GM12878 (cell line): ENCODE measurements around the gene NECTIN1. TPM values are rescaled to one million over a fixed set of nuclear protein-coding genes. Genes with fewer than 3 reads are reported as not detected.

Experiments used
- BCLAF1 ChIP-seq: fragments of 450-650 bp; IDR thresholded peaks from 2 replicates; pipeline ENCODE4 v1.6.1; 2017; ENCODE audit warnings: antibody characterized with exemption, mild to moderate bottlenecking, moderate library complexity
- CBX3 ChIP-seq: fragments of 200-600 bp; sonication (generic); IDR thresholded peaks from 2 replicates; pipeline ENCODE4 v1.6.1; 2016; ENCODE audit warnings: low read depth, borderline replicate concordance
- EGR1 ChIP-seq, 2 experiments: IDR thresholded peaks; 1 replicate in 1 of 2; 2 replicates in 1 of 2; pipeline ENCODE4 v1.6.1; 2011 to 2012; ENCODE audit warnings: low read depth in 2 of 2, low read length in 2 of 2, borderline replicate concordance in 1 of 2, mild to moderate bottlenecking in 1 of 2, moderate library complexity in 1 of 2
- IKZF2 ChIP-seq, 2 experiments: fragments of 450-650 bp; IDR thresholded peaks; 2 replicates each; pipeline ENCODE4 v1.6.1; 2017; ENCODE audit warnings: mild to moderate bottlenecking in 2 of 2, moderate library complexity in 2 of 2
- KAT2A ChIP-seq: conservative IDR thresholded peaks from 2 replicates; pipeline ENCODE4 v1.6.1; 2011; ENCODE audit warnings: low read depth, low read length; ENCODE audit not compliant: control insufficient read depth
- MTA3 ChIP-seq: IDR thresholded peaks from 2 replicates; pipeline ENCODE4 v1.6.1; 2012; ENCODE audit warnings: low read length, inconsistent platforms, borderline replicate concordance
- MXI1 ChIP-seq: fragments of 150-350 bp; IDR thresholded peaks from 2 replicates; pipeline ENCODE4 v1.6.1; 2011; ENCODE audit warnings: low read depth, mild to moderate bottlenecking, inconsistent platforms, low read length, improper control_type of control experiment
- PAX8 ChIP-seq: fragments of 450-650 bp; IDR thresholded peaks from 2 replicates; pipeline ENCODE4 v1.6.1; 2017; ENCODE audit warnings: mild to moderate bottlenecking, moderate library complexity
- RAD21 ChIP-seq: IDR thresholded peaks from 2 replicates; pipeline ENCODE4 v1.6.1; 2011; ENCODE audit warnings: mild to moderate bottlenecking, low read depth, low read length, moderate library complexity; ENCODE audit not compliant: insufficient read depth
- RBBP5 ChIP-seq: fragments of 200-600 bp; sonication (generic); conservative IDR thresholded peaks from 2 replicates; pipeline ENCODE4 v1.6.1; 2016
- RFX5 ChIP-seq: IDR thresholded peaks from 2 replicates; pipeline ENCODE4 v1.6.1; 2011; ENCODE audit warnings: low read depth, low read length, improper control_type of control experiment
- RUNX3 ChIP-seq: IDR thresholded peaks from 2 replicates; pipeline ENCODE4 v1.6.1; 2012; ENCODE audit warnings: low read length, inconsistent platforms
- SMC3 ChIP-seq: IDR thresholded peaks from 2 replicates; pipeline ENCODE4 v1.6.1; 2011; ENCODE audit warnings: low read length, improper control_type of control experiment, borderline replicate concordance
- SPI1 ChIP-seq: IDR thresholded peaks from 2 replicates; pipeline ENCODE4 v1.6.1; 2011; ENCODE audit warnings: low read depth, mild to moderate bottlenecking, low read length, moderate library complexity, borderline replicate concordance; ENCODE audit not compliant: insufficient read depth
- STAT3 ChIP-seq: IDR thresholded peaks from 2 replicates; pipeline ENCODE4 v1.6.1; 2011; ENCODE audit warnings: low read depth, low read length, improper control_type of control experiment
- TCF7 ChIP-seq: IDR thresholded peaks from 2 replicates; pipeline ENCODE4 v1.6.1; 2014; ENCODE audit warnings: antibody characterized with exemption, borderline replicate concordance
- polyA plus RNA-seq, 11 experiments: library from polyadenylated mRNA; depleted of rRNA in 4 of 11; unstranded in 6 of 11; stranded (reverse) in 5 of 11; fragments of >200 nt; fragmentation: Nextera tagmentation in 4 of 11; fragmentation: Illumina TruSeq in 1 of 11; extraction: Ambion mirVana in 4 of 11; extraction: Trizol in 1 of 11; gene quantifications; 1 replicate in 1 of 11; 2 replicates in 10 of 11; pipeline versions ENCODE4 v1.2.1 to v1.2.3, GENCODE V29; 2011 to 2016; ENCODE audit warnings: inconsistent platforms in 2 of 11, missing spikeins in 2 of 11, low read depth in 1 of 11
- total RNA-seq, 4 experiments: library from RNA; depleted of rRNA in 3 of 4; stranded (reverse); fragments of >200 nt in 3 of 4; fragmentation: Illumina TruSeq in 1 of 4; extraction: Trizol in 1 of 4; gene quantifications; 2 replicates each; pipeline versions ENCODE4 v1.2.1 to v1.2.3, GENCODE V29; 2013 to 2021
- TF ChIP-seq, protein P1 (sequence below): fragments of 450-650 bp; IDR thresholded peaks from 2 replicates; pipeline ENCODE4 v1.6.1; 2017; ENCODE audit warnings: borderline replicate concordance
- TF ChIP-seq, protein P2 (sequence below): fragments of 450-650 bp; IDR thresholded peaks from 2 replicates; pipeline ENCODE4 v1.6.1; 2017; ENCODE audit warnings: mild to moderate bottlenecking
- TF ChIP-seq, protein P3 (sequence below): IDR thresholded peaks from 2 replicates; pipeline ENCODE4 v1.6.1; 2012; ENCODE audit warnings: low read depth, low read length, improper control_type of control experiment
- TF ChIP-seq, protein P4 (sequence below): fragments of 450-650 bp; IDR thresholded peaks from 2 replicates; pipeline ENCODE4 v1.6.1; 2016; ENCODE audit warnings: mild to moderate bottlenecking
- TF ChIP-seq, protein P5 (sequence below): IDR thresholded peaks from 2 replicates; pipeline ENCODE4 v1.6.1; 2011; ENCODE audit warnings: borderline replicate concordance, low read depth, mild to moderate bottlenecking, moderate library complexity, mixed read lengths, low read length; ENCODE audit not compliant: insufficient read depth; ENCODE audit errors: extremely low read length

NECTIN1 gene
- total and polyA plus RNA-seq, 10 of the 15 experiments (the other 5 are each of a cell fraction or from before 2014, with no cell fraction given), result 0.97 to 9.2 (median 2.3) TPM

- TF ChIP-seq CBX3, result no peak
- TF ChIP-seq BCLAF1, result no peak
- peak; percentile 71; the same call in 1 of the 2 replicates for TF ChIP-seq MTA3
- no peak for TF ChIP-seq TCF7
- no peak for TF ChIP-seq STAT3
- TF ChIP-seq RBBP5, result no peak
- TF ChIP-seq RAD21, result peak; percentile 85
- peak; percentile 98 for TF ChIP-seq MXI1
- TF ChIP-seq, protein P1, sequence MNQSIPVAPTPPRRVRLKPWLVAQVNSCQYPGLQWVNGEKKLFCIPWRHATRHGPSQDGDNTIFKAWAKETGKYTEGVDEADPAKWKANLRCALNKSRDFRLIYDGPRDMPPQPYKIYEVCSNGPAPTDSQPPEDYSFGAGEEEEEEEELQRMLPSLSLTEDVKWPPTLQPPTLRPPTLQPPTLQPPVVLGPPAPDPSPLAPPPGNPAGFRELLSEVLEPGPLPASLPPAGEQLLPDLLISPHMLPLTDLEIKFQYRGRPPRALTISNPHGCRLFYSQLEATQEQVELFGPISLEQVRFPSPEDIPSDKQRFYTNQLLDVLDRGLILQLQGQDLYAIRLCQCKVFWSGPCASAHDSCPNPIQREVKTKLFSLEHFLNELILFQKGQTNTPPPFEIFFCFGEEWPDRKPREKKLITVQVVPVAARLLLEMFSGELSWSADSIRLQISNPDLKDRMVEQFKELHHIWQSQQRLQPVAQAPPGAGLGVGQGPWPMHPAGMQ, result no peak
- TF ChIP-seq, protein P2, sequence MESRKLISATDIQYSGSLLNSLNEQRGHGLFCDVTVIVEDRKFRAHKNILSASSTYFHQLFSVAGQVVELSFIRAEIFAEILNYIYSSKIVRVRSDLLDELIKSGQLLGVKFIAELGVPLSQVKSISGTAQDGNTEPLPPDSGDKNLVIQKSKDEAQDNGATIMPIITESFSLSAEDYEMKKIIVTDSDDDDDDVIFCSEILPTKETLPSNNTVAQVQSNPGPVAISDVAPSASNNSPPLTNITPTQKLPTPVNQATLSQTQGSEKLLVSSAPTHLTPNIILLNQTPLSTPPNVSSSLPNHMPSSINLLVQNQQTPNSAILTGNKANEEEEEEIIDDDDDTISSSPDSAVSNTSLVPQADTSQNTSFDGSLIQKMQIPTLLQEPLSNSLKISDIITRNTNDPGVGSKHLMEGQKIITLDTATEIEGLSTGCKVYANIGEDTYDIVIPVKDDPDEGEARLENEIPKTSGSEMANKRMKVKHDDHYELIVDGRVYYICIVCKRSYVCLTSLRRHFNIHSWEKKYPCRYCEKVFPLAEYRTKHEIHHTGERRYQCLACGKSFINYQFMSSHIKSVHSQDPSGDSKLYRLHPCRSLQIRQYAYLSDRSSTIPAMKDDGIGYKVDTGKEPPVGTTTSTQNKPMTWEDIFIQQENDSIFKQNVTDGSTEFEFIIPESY, result no peak
- TF ChIP-seq SPI1, result peak; percentile 95
- TF ChIP-seq, protein P3, sequence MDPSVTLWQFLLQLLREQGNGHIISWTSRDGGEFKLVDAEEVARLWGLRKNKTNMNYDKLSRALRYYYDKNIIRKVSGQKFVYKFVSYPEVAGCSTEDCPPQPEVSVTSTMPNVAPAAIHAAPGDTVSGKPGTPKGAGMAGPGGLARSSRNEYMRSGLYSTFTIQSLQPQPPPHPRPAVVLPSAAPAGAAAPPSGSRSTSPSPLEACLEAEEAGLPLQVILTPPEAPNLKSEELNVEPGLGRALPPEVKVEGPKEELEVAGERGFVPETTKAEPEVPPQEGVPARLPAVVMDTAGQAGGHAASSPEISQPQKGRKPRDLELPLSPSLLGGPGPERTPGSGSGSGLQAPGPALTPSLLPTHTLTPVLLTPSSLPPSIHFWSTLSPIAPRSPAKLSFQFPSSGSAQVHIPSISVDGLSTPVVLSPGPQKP, result peak; percentile 33; the same call in 1 of the 2 replicates
- peak; percentile 91 for TF ChIP-seq RUNX3
- TF ChIP-seq, protein P4, sequence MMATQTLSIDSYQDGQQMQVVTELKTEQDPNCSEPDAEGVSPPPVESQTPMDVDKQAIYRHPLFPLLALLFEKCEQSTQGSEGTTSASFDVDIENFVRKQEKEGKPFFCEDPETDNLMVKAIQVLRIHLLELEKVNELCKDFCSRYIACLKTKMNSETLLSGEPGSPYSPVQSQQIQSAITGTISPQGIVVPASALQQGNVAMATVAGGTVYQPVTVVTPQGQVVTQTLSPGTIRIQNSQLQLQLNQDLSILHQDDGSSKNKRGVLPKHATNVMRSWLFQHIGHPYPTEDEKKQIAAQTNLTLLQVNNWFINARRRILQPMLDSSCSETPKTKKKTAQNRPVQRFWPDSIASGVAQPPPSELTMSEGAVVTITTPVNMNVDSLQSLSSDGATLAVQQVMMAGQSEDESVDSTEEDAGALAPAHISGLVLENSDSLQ, result peak; percentile 39; the same call in 1 of the 2 replicates
- TF ChIP-seq KAT2A, result no peak
- no peak for TF ChIP-seq PAX8
- 0 out of 3 replicates have a peak, but pooled peaks of 1 of the 2 experiments have one; percentile 15 for TF ChIP-seq EGR1 (IDR thresholded peaks at IDR 0.05; ENCODE audit: borderline replicate concordance in 1 of 2, low read depth in 2 of 2, low read length in 2 of 2)
- peak; percentile 95 to 96 for TF ChIP-seq IKZF2 (IDR thresholded peaks at IDR 0.05)
- peak; percentile 86 for TF ChIP-seq SMC3
- TF ChIP-seq, protein P5, sequence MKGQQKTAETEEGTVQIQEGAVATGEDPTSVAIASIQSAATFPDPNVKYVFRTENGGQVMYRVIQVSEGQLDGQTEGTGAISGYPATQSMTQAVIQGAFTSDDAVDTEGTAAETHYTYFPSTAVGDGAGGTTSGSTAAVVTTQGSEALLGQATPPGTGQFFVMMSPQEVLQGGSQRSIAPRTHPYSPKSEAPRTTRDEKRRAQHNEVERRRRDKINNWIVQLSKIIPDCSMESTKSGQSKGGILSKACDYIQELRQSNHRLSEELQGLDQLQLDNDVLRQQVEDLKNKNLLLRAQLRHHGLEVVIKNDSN, result no peak
- peak; percentile 59; the same call in 1 of the 2 replicates for TF ChIP-seq RFX5
Observed at GRCh38 chr11:119673759-119674336, 55.2 kb downstream of the NECTIN1 start (continued).
